Endothelial cell (in vitro differentiated cells): ENCODE data around the gene PTPRS. TPM values are rescaled to one million over a fixed set of nuclear protein-coding genes. Genes with fewer than 3 reads are reported as not detected.

Experiments
- DNase-seq: peaks from one replicate; pipeline ENCODE4 v3.0.0; 2021; ENCODE audit warnings: low spot score
- H3K27ac Mint-ChIP-seq: one replicate; pipeline ENCODE4 v1.8.0; 2021; ENCODE audit warnings: mixed read lengths, inconsistent platforms; ENCODE audit not compliant: unreplicated experiment
- H3K27me3 Mint-ChIP-seq: one replicate; pipeline ENCODE4 v1.8.0; 2021; ENCODE audit warnings: mild to moderate bottlenecking, moderate library complexity, mixed read lengths, inconsistent platforms; ENCODE audit not compliant: unreplicated experiment
- H3K36me3 Mint-ChIP-seq: one replicate; pipeline ENCODE4 v1.8.0; 2021; ENCODE audit warnings: mild to moderate bottlenecking, low read depth, mixed read lengths, inconsistent platforms; ENCODE audit not compliant: unreplicated experiment
- H3K4me1 Mint-ChIP-seq: one replicate; pipeline ENCODE4 v1.8.0; 2021; ENCODE audit warnings: mild to moderate bottlenecking, mixed read lengths, inconsistent platforms; ENCODE audit not compliant: unreplicated experiment
- H3K4me3 Mint-ChIP-seq: one replicate; pipeline ENCODE4 v1.8.0; 2021; ENCODE audit warnings: mild to moderate bottlenecking, mixed read lengths, inconsistent platforms; ENCODE audit not compliant: unreplicated experiment
- H3K9me3 Mint-ChIP-seq: one replicate; pipeline ENCODE4 v1.8.0; 2021; ENCODE audit warnings: mixed read lengths, inconsistent platforms; ENCODE audit not compliant: unreplicated experiment
- total RNA-seq: library from RNA; stranded (reverse); fragmentation: NEBNext Ultra II Directional; extraction: Animal tissue kit (Norgen Biotek cat#: 25700); gene quantifications from one replicate; pipeline ENCODE4 v1.2.1, GENCODE V29; 2021; ENCODE audit not compliant: unreplicated experiment
- TF ChIP-seq, protein P1 (sequence below): fragments of 200-600 bp; sonication (generic); IDR thresholded peaks from one replicate; pipeline ENCODE4 v1.5.0; 2021; ENCODE audit warnings: antibody characterized with exemption; ENCODE audit not compliant: unreplicated experiment

PTPRS gene
- total RNA-seq, 1 donor from 2014 or later, result 93.7 TPM

DNA sequence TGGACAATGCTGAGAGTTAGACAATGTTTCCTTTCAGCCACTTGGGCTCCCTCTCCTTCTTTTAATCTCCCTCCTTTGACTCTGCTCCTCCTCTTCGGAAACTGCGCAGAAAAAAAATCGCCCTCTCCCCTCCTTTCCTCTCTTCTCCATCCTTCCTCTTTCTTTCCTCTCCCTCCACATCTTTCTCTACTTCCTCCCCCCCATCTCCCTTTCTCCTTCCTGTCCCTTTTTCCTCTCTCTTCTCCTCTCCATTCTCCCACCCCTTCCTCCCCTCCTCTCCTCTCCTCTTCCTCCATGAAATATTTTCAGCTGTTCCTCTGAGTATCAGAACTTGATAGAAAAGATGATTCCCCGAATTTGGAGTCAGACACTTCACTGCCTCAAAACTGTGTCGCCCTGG, 15.1 kb upstream of the PTPRS start:
- Mint-ChIP-seq H3K36me3 (no peaks in the 10 kb centered on the region), H3K27me3 (peaks cover 6% of the 10 kb centered on the region), H3K27ac (no peak overlapping the region), H3K4me1 (peaks cover 5% of the 10 kb centered on the region), H3K9me3 (no peaks in the 10 kb centered on the region), H3K4me3 (no peak overlapping the region)
- TF ChIP-seq, protein P1, sequence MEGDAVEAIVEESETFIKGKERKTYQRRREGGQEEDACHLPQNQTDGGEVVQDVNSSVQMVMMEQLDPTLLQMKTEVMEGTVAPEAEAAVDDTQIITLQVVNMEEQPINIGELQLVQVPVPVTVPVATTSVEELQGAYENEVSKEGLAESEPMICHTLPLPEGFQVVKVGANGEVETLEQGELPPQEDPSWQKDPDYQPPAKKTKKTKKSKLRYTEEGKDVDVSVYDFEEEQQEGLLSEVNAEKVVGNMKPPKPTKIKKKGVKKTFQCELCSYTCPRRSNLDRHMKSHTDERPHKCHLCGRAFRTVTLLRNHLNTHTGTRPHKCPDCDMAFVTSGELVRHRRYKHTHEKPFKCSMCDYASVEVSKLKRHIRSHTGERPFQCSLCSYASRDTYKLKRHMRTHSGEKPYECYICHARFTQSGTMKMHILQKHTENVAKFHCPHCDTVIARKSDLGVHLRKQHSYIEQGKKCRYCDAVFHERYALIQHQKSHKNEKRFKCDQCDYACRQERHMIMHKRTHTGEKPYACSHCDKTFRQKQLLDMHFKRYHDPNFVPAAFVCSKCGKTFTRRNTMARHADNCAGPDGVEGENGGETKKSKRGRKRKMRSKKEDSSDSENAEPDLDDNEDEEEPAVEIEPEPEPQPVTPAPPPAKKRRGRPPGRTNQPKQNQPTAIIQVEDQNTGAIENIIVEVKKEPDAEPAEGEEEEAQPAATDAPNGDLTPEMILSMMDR, result no peak
- no peak for DNase-seq

- Mint-ChIP-seq H3K27me3 (peaks cover 6% of the 10 kb centered on the region), H3K27ac (no peak overlapping the region), H3K36me3 (no peaks in the 10 kb centered on the region), H3K9me3 (no peaks in the 10 kb centered on the region), H3K4me1 (peaks cover 5% of the 10 kb centered on the region), H3K4me3 (no peak overlapping the region)
- TF ChIP-seq, protein P1, result no peak
- no peak for DNase-seq
Observed at GRCh38 chr19:5355076-5355475, 14.5 kb upstream of the PTPRS start.

DNA sequence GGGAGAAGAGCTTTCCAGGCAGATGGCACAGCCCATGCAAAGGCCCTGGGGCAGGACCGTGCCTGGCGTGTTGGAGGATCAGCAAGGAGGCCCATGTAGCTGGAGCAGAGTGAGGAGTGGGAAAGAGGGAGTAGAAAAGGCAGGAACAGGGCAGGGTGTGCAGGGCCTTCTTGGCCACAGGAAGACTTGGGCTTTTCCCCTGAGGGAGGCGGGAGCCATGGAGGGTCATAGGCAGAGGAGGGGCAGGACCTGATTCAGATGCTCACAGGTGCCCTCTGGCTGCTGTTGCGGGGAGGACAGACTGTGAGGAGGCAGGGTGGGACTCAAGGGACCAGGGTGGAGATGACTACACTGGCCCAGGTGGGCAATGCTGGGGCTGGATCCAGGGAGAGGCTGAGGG, 13.8 kb upstream of the PTPRS start:
- peak; percentile 28 for DNase-seq
- H3K4me3 Mint-ChIP-seq, result no peak overlapping the region
- peaks cover 6% of the 10 kb centered on the region for H3K27me3 Mint-ChIP-seq
- TF ChIP-seq, protein P1, result peak; percentile 32
- no peaks in the 10 kb centered on the region for H3K36me3 Mint-ChIP-seq
- no peak overlapping the region for H3K27ac Mint-ChIP-seq
- H3K4me1 Mint-ChIP-seq, result peaks cover 5% of the 10 kb centered on the region
- H3K9me3 Mint-ChIP-seq, result no peaks in the 10 kb centered on the region

- Mint-ChIP-seq H3K36me3 (no peaks in the 10 kb centered on the region), H3K27me3 (peaks cover 6% of the 10 kb centered on the region), H3K4me3 (no peak overlapping the region)
Observed at GRCh38 chr19:5352229-5352763, 11.7 kb upstream of the PTPRS start.

GRCh38 chr19:5351731-5352228, 11.2 kb upstream of the PTPRS start:
- no peaks in the 10 kb centered on the region for H3K9me3 Mint-ChIP-seq

More at GRCh38 chr19:5352229-5352763, 11.7 kb upstream of the PTPRS start:
- no peak for DNase-seq
- TF ChIP-seq, protein P1, result no peak
- Mint-ChIP-seq H3K27ac (peak overlapping the region; percentile 80), H3K9me3 (no peaks in the 10 kb centered on the region), H3K4me1 (peaks cover 5% of the 10 kb centered on the region)

More at GRCh38 chr19:5351731-5352228, 11.2 kb upstream of the PTPRS start:
- Mint-ChIP-seq H3K27ac (peak overlapping the region; percentile 80), H3K36me3 (no peaks in the 10 kb centered on the region), H3K4me1 (peaks cover 5% of the 10 kb centered on the region), H3K27me3 (peaks cover 6% of the 10 kb centered on the region), H3K4me3 (no peak overlapping the region)
- no peak for DNase-seq
- TF ChIP-seq, protein P1, result no peak
